HG02588 (cell line): ENCODE results near the gene SETDB1.
A peak's percentile ranks its signal among the peaks of the same experiment; 100 is the strongest.
"Not testable (repeated sequence)": the region's sequence is repeated elsewhere in the genome, so short reads cannot be mapped to it uniquely, and the experiment has no call there.

Source experiments
- ATAC-seq: cut with Tn5 transposase; IDR thresholded peaks from one replicate; pipeline ENCODE4 v1.9.1; 2021; ENCODE audit warnings: mild to moderate bottlenecking, moderate library complexity; ENCODE audit not compliant: unreplicated experiment

Gene SETDB1

GRCh38 chr1:150928775-150929174, 2.6 kb downstream of the SETDB1 start:
- not testable (repeated sequence) for ATAC-seq

GRCh38 chr1:150931773-150932172, 5.6 kb downstream of the SETDB1 start:
- no peak for ATAC-seq

- no peak for ATAC-seq
Observed at GRCh38 chr1:150944856-150945255, 18.7 kb downstream of the SETDB1 start.

GRCh38 chr1:150954708-150955107, 28.5 kb downstream of the SETDB1 start:
- no peak for ATAC-seq

- no peak for ATAC-seq
Observed at GRCh38 chr1:150955280-150955679, 29.1 kb downstream of the SETDB1 start.

GRCh38 chr1:150957666-150958065, 31.5 kb downstream of the SETDB1 start:
- no peak for ATAC-seq

GRCh38 chr1:150960646-150961045, 34.5 kb downstream of the SETDB1 start:
- no peak for ATAC-seq

GRCh38 chr1:150961756-150962155, 35.6 kb downstream of the SETDB1 start:
- ATAC-seq: no peak

- ATAC-seq: no peak
Observed at GRCh38 chr1:150963321-150964163, 37.4 kb downstream of the SETDB1 start.

- no peak for ATAC-seq
Observed at GRCh38 chr1:150964164-150964489, 38.0 kb downstream of the SETDB1 start.

- ATAC-seq: no peak
Observed at GRCh38 chr1:150965605-150966004, 39.4 kb downstream of the SETDB1 start.

GRCh38 chr1:150966011-150966410, 39.8 kb downstream of the SETDB1 start:
- no peak for ATAC-seq

- no peak for ATAC-seq
Observed at GRCh38 chr1:150967936-150968335, 41.8 kb downstream of the SETDB1 start.

GRCh38 chr1:150968491-150968890, 42.3 kb downstream of the SETDB1 start:
- no peak for ATAC-seq

GRCh38 chr1:150969626-150970025, 43.5 kb downstream of the SETDB1 start:
- ATAC-seq: no peak

GRCh38 chr1:150970808-150971582, 44.8 kb downstream of the SETDB1 start:
- ATAC-seq: no peak

- ATAC-seq: no peak
Observed at GRCh38 chr1:150971583-150972416, 45.6 kb downstream of the SETDB1 start.

GRCh38 chr1:150972417-150972940, 46.3 kb downstream of the SETDB1 start:
- ATAC-seq: no peak

GRCh38 chr1:150973258-150973835, 47.2 kb downstream of the SETDB1 start:
- no peak for ATAC-seq

GRCh38 chr1:150973836-150974579, 47.8 kb downstream of the SETDB1 start:
- peak; percentile 39 for ATAC-seq
